VCaP (cell line): ENCODE measurements around the gene XRCC3.

ENCODE experiments used
- H3K27ac ChIP-seq: fragments of 450-650 bp; 2 replicates; pipeline ENCODE4 v1.5.1; 2017
- TF ChIP-seq, protein P1 (sequence below): fragments of 450-650 bp; conservative IDR thresholded peaks from 2 replicates; pipeline ENCODE4 v1.5.1; 2017; ENCODE audit warnings: mild to moderate bottlenecking, moderate library complexity

Gene XRCC3

DNA sequence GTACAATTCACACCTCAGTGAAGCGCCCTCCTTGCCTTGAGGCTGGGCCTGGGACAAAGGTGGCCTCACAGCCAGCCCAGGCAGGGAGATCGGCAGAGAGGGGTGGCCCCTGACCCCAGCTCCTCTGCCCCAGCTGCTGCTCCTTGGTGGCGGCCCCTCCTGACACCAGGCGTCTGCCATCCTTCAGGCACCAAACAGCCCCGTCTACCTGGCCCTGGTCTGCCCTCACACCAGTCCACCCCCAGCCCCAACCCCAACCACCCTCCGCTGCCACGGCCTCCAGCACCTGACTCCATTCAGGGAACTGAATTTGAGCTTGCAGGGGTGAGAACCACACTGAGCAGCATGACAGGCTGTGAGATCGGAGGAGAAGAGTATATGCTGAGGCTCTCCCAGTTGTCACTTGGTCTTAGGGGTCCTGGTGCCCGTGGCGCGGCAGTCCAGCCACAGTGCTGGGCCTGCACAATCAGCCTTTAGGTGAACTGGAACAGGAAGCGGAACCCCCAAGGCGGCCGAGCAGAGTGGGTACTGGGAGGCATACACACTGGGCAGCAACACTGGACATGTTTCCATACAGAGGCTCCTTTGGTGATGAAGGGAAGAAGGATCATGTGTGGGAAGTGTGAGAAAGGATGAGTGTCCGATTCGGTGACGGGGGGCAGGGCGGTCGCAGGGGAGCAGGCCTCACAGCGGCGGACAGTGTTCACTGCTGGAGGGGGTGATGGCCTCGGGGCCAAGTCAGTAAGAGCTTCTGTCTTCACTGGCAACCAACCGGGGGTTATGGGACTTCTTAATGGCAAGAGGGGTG lies 19.0 kb upstream of the XRCC3 start:
- TF ChIP-seq, protein P1, sequence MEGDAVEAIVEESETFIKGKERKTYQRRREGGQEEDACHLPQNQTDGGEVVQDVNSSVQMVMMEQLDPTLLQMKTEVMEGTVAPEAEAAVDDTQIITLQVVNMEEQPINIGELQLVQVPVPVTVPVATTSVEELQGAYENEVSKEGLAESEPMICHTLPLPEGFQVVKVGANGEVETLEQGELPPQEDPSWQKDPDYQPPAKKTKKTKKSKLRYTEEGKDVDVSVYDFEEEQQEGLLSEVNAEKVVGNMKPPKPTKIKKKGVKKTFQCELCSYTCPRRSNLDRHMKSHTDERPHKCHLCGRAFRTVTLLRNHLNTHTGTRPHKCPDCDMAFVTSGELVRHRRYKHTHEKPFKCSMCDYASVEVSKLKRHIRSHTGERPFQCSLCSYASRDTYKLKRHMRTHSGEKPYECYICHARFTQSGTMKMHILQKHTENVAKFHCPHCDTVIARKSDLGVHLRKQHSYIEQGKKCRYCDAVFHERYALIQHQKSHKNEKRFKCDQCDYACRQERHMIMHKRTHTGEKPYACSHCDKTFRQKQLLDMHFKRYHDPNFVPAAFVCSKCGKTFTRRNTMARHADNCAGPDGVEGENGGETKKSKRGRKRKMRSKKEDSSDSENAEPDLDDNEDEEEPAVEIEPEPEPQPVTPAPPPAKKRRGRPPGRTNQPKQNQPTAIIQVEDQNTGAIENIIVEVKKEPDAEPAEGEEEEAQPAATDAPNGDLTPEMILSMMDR, result no peak

DNA sequence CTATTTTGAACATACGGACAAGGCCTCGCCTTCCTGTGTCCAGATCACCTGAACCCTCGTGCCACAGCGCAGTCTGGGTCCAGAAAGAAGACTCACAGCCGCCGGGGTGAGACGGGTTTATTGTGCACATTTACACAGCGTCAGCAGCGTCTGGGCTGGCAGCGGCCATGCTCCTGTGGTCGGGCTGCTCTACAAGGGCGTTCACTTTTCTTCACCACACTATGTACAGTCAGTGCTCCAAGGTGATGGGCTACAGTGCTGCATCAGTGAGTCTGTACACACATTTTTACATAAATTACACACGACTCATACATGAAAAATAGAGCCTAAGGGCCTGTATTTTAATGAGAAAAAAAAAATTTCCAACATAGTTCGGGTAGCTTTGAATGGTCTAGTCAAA lies 18.4 kb upstream of the XRCC3 start:
- peak overlapping the region; percentile 96 for H3K27ac ChIP-seq
- TF ChIP-seq, protein P1, result no peak

More for the DNA sequence above, 19.0 kb upstream of the XRCC3 start:
- H3K27ac ChIP-seq, result peak overlapping the region; percentile 96

DNA sequence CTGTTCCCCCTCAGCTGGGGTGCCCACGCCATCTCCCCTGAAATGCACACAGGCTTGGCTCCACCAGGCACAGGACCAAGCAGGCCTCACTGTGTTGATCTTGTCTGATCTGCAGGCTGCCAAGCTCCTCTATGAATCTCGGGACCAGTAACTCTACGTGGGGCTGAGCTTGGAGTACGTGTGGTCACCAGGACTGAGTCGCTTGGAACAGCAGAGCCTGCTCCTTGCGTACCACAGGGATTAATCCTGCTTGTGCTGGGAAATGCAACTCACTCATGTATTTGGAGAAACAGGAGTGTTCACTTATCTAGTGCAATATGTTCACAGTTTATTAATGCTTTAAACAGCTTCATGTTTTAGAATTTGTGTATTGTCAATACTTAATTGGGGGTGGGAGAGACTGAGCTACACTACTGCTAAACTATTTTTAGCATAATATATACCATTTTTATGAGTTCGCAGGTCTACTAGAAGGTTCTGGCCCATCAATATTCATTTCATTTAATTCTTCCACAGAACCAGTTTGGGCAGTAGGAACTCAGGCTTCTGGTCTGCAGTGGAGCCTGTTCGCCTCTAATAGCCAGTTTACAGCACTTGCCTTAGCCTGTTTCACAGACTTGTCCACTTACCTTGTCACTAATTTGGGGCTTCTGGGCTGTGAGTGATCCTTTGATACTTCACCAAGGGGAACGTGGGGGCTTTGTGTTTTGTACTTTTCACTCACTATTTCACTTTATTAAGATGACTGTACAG lies 17.8 kb upstream of the XRCC3 start:
- TF ChIP-seq, protein P1, result no peak
- H3K27ac ChIP-seq, result peak overlapping the region; percentile 96

DNA sequence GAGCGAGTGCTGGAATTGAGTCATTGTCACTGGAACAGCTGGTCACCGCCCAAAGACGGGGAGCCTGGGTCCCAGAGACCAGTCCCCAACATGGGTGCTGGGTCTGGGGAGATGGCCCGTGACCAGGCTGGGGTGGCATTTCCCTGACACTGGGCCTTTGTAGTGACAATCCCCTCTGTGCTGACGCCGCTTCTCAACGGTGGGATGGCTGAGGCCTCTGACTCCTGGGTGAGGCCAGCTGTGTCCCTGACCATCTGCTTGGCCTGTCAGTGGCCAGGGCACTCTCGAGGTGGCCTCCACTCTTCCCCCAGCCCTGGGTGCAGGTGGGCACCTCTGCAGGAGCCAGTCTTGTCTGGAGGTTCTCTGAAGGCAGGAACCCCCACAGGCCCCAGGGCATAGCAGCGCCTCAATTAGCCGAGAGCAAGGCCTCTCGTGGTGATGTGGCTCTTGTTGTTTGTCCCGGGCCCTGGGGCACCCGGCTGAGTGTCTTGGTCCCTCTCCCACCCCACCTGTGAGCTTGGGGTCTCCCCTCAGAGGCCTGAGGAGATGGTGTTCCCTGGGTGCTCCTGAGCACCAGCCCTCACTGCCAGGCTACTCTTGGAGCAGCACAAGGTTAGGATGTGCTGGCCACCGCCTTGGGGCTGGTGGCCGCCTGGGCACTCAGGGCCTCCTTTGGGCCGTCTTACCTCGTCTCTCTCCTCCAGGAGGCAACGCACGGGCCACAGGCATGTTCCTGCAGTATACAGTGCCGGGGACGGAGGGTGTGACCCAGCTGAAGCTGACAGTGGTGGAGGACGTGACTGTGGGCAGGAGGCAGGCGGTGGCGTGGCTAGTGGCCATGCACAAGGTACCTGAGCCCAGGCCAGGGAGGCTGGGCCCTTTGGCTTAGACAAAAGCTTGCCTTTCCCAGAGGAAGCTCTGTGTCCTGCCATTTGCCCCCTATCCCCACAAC lies 16.9 kb upstream of the XRCC3 start:
- TF ChIP-seq, protein P1, result no peak
- H3K27ac ChIP-seq, result peak overlapping the region; percentile 96

DNA sequence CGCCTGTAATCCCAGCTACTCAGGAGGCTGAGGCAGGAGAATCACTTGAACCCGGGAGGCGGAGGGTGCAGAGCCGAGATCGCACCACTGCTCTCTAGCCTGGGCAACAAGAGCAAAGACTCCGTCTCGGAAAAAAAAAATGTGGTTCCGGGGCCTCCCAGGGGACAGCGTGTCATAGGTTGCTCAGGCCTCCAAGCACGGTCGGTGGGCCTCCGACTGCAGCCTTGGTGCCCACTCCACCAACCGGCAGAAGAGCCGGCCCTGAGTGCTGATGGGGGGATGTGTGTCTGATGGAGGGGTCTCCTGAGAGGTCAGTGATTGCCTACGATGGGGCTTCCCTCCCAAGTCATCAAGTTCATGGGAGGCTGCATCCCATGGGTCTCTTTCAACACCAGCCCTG lies 16.2 kb upstream of the XRCC3 start:
- peak overlapping the region; percentile 96 for H3K27ac ChIP-seq
- TF ChIP-seq, protein P1, result no peak

DNA sequence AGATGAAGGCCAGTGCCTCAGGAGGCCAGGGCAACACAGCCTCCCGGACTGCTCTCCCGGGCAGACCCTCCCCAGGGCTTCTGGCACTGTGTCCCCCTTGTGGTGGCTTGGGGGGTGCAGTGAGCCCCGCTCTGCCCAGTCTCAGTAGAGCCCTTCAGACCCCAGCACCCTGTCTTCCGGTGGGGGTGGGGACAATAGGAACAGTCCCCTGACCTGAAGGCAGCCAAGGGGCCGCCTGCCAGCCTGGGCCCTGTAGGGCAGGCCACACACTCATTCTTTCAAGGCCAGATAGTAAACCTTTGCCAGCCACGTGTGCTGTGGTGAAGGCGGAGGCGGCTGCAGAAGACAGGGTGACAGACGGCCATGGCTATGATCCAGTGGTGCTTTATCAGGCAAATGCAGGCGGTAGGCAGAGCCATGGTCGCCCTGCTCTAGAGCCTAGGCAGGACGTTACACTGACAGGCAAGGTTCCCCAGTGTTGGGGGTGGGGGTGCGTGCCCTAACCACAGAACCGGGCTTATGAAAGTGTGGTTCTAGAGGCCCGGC lies 15.3 kb upstream of the XRCC3 start:
- peak overlapping the region; percentile 96 for H3K27ac ChIP-seq
- TF ChIP-seq, protein P1, result no peak
